ENCODE results near the gene SNCAIP.
"Not testable (repeated sequence)": the region's sequence is repeated elsewhere in the genome, so short reads cannot be mapped to it uniquely, and the experiment has no call there.

The SNCAIP gene

DNA sequence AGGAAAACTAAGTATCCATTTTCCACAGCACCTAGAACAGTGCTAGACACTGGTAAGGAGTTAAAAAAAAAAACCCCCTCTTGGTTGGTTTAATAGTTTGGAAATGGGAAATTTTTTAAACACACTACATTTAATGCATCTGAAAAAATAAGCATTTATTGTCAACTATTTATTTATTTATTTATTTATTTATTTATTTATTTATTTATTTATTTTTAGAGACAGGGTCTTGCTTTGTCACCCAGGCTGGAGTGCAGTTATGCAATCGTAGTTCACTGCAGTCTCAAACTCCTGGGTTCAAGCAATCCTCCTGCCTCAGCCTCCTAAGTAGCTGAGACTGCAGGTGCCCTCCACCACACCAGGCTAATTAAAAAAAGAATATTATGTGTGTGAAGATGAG lies 51.6 kb downstream of the SNCAIP start:
- no peak for DNase-seq

DNA sequence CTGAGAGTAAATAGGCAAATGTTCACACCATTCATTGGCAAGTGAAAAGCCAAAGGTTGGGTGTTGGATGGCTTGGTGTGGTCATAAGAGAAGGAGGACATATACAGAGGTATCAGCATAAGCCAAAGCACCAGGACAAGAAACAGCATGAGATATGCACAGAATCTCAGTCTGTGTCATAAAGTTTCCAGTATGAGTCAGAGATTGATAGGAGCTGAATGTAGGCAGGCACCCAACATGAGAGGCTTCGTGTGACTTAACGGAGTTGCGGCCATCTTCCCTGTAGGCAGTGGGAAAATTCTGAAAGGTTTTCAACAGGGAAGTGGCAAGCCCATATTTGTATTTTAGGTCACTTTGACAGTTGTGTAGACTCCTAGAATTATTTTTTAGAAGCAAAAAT lies 54.5 kb downstream of the SNCAIP start:
- no peak for DNase-seq

DNA sequence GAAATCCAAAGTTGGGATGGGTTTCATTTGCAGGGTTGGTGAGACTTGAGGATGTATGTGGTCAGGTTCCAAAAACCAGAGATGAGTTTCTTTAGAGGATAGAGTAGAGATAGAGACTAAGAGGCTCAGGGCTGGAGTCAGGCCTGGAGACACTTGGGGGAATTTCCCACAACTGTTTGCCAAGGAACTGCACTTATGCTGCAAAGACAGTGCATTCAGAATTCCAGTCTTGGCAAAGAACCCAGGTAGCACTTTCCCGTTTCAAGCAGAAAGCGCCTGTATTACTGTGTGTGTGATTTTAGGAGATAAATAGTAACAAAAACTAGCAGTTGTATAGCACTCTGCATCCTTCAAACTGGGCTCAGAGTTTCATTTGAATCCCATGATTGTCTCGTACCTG lies 55.4 kb downstream of the SNCAIP start:
- no peak for DNase-seq

DNA sequence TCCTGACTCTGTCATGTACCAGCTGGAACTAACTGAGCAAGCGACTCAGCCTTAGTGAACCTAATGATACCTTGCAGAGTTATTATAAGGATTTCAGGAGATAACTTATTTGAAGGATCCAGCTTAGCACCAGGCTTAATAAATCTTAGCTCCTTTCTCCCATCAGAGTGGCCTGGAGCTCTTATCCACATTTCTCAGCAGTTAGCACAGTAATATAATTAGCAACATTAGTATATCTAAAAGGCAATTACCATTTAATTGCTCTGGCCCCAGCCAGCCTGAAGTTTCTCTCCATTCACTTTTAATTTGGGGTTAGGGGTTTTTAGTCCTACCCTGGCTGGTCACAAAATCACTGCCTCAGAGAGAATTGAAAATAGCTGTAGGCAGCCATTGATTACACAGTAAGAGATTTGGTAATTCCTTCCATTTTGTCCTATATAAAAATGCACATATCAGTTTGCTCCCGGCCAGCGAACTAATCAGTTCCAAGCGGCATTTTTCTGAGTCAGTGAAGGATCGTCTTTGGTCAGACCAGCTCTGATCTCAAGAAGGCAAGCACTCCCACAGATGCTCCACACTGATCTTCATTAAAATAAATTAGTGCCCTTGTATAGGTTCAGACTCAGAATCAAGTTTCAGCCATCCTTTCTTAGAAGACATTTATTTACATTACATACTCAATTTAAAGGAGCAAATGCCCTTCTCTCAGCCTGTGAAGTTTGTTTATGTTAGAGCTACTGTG lies 56.6 kb downstream of the SNCAIP start:
- no peak for DNase-seq

DNA sequence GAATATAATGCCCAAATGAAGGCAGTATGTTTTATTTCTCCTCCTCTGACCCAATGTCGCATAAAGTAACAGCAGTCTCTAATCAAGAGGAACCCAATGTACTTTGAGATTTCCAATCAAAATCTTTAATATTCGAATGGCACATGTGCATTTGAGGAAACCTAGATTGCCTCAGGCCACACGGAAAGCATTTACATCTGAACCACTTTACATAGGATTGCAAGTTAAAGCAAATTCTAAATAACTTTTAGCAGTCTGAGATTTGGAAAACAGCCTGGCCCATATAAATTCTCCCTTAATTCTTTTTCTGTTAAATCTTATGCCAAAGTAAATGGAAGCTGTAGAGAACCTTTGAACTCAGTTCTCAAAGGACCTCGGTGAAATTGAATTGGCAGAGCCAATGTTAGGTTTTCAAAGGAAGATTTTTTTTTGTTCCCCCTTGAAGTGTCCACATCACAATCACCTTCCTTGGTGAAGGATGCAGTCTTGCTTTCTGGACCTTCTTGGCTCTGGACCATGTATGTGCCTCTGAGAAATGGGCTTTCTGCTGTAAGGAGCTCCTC lies 57.3 kb downstream of the SNCAIP start:
- no peak for DNase-seq

DNA sequence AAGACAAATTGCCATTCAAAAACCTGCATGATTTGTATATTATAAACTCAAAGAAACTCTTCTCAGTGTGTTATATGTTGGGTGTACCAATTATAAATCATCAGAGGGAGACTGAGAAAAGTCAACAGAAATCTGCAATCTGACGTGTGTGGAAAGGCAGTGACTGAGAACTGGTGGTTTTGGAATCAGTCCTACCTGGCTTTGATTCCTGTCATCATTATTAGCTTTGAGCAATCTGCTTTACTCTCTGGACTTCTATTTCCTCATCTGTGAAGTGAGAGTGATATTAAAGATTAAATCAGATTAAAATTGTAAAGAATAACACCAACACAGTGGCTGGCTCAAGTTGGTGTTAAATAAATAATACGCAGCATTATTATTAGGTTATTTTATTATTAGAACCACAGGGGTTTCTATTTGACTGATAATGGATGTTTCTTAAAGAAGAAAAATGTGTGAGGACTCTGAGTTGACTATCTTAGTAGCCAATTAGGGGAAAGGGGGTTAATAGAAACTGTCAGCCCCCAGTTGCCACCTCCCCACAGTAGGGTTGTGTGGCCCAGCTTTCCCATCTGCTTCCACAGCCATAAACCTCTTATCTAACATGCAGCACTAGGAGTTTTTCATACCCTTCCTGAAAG lies 59.6 kb downstream of the SNCAIP start:
- DNase-seq, result no peak

DNA sequence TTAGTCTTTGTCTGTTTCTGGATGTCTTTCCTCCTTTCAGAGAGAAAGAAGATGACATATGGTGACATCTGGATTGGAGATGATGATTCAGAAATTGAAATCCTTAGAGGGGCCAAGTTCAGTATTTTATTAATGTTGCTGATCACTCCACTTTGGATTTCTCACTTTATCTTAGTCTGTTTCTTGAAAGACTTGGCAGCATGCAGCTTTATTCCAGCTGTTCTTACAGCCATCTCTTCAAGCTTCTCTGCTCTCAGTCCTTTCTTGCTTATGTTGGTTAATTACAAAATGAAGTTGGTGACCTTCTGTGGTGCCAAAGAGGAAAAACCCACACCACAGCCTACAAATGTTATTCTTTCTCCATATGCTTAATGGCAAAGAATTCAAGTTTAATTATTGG lies 62.1 kb downstream of the SNCAIP start:
- DNase-seq, result no peak

DNA sequence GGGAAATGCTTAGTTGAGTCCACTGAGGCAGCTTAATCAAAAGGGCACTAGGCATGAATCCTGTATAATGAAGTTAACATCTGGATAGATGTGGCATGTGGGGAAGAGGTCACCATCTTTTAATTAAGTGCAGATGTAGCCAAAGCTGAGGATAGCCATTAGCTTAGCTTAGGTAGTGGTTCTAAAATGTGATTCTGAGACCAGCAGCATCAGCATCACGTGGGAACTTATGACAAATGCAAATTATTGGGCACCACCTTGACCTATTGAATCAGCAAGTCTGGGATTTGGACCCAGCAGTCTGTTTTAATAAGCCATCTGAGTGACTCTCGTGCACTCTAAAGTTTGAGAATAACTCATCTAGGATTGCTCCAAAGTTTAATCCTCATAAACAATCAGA lies 63.8 kb downstream of the SNCAIP start:
- DNase-seq, result no peak

DNA sequence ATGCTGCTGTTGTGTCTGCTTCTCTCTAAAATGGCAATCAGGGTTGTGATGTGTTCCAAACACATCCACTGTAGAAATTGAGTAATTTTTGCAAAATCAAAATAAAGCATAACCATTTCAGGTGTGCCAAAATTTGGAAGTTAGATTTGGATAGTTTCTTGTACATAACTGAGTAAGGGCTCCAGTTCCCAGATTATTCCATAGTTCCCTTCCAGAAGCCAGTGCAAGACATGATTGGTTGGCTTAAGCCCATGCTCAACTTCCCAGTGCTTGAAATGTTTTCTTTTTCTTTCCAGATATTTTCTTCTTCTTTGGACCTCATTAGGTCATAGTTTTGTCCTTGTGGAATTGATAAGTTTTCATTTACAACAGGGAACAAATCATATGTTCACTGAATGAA lies 64.2 kb downstream of the SNCAIP start:
- no peak for DNase-seq

DNA sequence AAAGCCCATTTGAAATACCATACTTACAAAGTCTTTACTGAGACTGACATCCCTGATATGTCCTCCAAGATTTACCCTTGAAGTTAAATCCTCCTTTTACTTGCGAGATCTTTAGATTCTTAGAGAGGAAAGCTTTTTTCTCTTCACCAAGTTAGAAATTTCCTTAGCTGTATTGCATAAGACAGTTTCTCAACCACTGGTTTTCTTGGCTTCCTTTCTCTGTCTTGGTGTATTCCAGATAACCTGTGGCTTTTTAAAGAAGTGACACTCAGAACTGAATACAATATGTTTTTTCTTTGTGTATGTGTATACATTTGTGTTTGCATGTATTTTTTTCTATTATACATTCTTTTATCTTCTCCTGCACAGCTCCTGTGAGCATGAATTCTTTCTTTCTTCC lies 65.0 kb downstream of the SNCAIP start:
- no peak for DNase-seq

DNA sequence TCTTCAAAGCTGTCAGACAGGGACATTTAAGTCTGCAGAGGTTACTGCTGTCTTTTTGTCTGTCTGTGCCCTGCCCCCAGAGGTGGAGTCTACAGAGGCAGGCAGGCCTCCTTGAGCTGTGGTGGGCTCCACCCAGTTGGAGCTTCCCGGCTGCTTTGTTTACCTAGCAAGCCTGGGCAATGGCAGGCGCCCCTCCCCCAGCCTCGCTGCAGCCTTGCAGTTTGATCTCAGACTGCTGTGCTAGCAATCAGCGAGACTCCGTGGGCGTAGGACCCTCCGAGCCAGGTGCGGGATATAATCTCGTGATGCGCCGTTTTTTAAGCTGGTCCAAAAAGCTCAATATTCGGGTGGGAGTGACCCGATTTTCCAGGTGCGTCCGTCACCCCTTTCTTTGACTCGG lies 70.9 kb downstream of the SNCAIP start:
- not testable (repeated sequence) for DNase-seq

DNA sequence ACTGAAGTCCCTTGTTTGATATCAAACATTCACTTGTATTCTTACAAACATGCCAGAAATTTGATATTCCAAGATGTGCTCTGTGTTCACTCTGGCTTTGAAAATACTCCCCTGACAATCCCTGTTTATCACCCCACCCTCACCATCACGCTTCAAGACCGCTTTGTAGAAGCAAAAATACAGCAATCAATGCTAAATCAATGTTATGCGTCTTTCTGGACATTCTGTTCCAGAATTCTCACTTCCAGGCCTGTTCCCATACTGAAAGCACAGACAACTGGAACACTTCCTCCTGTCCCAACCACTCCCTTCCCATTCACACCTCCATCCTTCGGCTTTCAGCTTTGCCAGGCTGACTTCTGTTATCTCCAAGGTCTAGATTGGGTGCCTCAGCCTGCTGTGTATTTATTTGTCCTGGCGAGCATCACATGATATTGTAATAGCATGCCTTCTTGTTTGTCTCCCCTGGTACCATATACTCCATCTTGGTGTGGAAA lies 72.8 kb downstream of the SNCAIP start:
- no peak for DNase-seq

DNA sequence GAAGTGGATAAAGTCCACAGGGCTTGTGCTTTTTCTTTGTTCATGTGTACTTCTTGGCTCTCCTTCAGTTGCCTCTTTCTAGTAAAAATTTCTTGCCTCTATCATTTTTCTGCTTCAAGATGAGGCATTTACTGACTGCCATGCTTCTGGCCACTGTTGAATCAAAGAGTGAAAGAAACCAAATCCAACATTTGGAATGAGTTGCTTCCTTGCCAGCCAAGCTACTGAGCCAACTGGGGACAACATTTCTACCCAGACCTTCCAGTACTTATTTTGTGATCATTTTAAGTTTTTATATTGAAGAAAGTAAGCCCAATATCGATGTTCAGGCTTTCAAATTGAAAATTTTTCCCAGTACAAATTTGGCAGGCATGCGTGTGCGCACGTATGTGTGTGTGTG lies 73.2 kb downstream of the SNCAIP start:
- no peak for DNase-seq

DNA sequence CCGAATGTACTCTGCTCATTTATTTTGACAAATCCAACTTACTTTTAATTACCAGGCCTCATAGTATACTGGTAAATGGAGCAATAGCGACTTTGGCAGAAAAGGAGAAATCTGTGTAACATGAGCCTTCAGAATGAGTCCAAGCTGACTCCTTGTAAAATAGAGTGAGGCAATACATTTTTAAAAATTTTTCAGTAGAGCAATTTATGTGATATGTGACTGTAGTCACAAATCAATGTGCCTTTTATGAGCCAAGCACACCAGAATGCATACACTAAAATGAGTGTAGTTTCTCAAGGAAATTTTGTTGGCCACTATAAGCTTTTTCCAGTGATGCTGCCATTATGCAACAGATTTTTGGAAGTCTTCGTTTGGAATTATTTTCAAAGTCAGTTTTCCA lies 73.8 kb downstream of the SNCAIP start:
- DNase-seq, result no peak

DNA sequence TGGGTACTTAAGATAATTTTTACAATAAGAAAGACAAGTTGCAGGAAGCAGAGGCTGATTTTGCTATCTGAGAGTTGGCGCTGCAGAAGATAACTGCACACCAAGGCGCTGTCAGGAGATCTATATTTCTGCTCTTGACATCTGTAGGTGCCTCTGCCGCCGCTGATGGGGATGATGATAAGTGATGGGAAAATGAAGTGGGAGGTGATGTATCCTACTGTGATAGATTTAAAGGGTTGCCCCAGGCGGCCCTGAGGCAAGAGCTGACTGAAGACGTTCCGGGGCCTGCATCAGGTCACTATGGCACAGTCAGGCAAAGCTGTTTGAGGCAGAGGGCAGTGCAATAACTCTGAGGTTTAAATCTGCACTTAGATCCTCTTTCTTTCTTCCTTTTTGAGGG lies 78.1 kb downstream of the SNCAIP start:
- DNase-seq, result no peak

DNA sequence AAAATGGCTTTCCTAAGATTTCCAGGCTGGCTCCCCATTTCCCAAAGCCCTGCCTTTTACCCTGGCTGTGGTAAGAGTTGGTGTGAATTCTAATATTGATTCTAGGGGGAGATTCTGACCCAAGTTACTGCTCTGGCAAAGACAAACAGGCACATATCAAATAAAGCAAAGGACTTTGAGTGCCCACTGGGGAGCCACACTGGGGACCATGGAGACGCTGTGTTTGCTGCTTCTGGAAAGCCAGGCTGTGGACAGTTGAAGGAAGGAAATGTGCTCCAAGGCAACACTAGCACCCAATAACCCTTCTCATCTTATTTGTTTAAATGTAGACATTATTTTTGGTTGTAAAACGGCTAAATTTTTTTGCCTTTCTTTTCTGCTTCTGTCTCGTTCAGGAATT lies 78.7 kb downstream of the SNCAIP start:
- no peak for DNase-seq

DNA sequence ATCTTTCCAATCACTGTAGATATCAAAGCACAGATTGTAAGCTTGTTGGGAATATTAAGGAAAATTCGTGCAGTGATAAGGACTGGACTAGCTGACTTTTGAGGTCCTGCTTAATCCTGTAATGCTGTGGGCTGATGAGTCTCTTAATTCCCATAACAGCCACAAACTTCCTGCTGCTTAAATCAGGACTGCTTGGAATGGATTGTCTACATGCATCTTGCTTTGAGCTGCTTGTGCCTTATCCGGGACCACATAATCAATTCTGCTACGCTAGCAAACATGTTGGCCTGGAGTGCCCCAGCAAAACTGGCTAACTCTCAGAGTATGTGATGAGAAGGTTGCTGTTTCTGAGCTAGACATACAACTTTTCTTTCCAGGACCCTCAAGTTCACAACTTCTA lies 79.6 kb downstream of the SNCAIP start:
- no peak for DNase-seq

DNA sequence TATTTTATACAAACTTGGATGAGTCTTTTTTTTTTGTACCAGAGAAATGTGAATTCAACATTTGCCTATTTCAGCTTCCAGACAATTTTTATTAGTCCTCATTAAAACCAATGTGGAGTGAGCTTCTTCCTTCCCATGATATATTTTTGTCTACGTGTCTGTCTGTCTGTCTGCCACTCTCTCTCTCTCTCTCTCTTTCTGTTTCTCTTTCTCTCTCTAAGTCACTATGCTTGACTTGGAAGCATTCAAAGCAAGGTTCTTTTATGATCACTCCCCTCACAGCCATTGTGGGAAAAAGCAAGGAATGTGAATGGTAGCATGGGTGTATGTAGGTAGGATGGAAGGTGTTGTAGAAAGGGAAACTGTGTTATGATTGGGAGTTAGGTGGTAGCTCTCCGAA lies 80.2 kb downstream of the SNCAIP start:
- DNase-seq, result no peak

DNA sequence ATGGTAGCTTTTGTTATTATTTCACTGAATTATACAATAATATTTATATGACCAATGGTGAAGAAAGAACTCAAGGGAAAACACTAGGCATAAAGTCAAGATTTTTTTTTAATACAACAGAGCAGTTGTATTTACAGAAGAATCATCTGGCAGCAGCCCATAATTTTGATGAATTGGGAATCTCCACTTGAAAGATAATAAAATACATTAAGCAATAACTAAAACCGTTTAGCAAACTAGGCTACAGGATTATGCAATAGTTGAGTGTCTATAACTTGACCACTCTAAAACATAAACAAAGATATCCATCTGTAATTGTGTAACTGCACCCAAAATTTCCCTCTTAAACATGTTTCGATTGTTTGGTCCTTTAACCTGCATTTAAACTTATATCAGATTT lies 80.8 kb downstream of the SNCAIP start:
- peak; percentile 45 for DNase-seq

DNA sequence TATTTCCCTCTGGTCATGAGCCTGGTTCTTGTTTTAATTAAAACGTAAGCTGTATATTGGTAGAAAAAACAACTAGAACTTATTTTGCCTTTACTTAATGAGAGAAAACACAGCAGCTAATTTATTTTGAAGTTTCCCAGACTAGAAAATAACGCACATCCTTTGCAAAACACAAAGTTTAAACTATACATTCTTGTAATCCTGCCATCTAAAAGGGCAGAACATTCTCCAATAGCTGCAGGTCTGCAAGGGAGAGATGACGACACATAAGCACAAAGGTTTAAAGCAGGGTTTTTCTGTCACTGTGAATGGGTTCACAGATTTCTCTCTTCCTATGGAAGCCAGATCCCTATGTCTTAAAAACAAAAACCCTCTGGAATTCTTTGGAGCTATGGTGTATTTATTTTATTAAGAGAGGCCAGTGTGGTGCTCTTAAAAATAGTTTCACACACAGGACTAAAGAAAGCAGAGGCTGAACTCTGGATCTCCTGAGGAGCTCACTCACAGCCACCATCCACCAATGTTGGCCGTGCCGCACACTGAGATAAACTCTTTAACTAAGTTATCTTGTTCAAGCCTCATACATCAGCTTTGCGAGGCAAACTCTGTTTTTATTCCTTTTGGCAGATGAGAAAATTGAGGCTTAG lies 82.4 kb downstream of the SNCAIP start:
- no peak for DNase-seq

DNA sequence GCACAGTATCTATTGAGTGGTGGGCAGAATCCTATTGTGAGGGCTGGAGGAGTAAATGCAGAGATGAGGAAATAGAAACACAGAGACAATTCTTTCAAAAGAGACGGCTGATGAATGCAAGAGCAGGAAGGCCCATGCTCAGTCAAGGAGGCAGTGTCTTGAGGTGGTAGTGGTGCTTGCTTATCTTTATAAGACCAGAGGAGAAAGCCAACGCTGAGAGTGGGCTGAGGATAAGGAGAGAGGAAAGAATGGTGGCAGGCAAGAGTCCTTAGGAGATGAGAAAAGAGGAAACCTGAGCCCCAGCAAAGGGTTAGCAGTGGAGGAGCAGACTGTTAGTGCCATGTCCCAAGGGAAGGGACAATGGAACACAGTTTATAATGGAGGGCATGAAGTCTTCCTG lies 86.0 kb downstream of the SNCAIP start:
- DNase-seq, result no peak

DNA sequence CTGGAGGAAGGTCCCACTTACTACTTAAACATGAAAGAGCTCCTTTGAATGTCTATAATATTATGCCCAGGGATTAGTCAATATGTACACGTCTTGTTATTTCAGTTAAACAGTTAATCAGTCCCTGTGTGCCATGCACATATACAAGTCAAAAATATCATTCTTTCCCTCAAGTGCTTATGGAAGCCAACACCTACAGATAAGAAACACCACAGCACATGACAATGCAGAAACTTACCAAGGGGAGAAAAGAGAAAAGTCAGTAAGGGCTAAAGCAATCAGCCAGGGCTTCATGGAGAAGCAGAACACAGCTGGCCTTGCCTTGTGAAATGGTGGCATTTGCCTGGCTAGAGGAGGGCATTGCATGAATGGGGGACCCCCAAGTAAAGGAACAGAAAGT lies 88.3 kb downstream of the SNCAIP start:
- DNase-seq, result no peak

DNA sequence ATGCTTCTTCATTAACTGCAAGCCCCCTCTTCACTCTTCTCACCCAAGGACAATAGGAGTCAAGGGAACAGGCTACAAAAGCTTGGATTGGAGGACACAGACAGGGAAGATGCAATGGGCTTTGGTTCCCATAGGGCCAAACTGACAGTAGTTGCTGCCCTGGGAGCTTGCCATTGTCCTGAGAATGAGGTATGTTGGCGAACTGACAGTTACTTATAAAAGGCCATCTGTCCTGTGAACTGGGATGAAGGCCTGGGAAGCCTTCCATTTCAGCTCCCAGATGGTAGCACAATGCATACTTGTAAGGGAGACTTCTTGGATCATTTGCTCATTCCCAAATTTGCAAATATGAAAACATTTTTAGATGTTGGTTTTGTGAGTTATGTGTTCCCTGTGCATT lies 88.9 kb downstream of the SNCAIP start:
- no peak for DNase-seq

All from HCEC 1CT (cell line).